K562 (cell line): ENCODE data around the gene COL11A2. TPM values are rescaled to one million over a fixed set of nuclear protein-coding genes. Genes with fewer than 3 reads are reported as not detected.

Experiments used
- CBX1 ChIP-seq: sonication (generic); IDR thresholded peaks from 2 replicates; pipeline ENCODE4 v1.6.1; 2016; ENCODE audit warnings: antibody characterized with exemption, low read depth, mild to moderate bottlenecking
- ID3 ChIP-seq, 2 experiments: fragments of 250-450 bp in 1 of 2; fragments of 450-650 bp in 1 of 2; sonication (Bioruptor Pico) in 1 of 2; IDR thresholded peaks; 2 replicates each; pipeline versions ENCODE4 v1.6.1 to v1.8.0; 2016 to 2021; ENCODE audit warnings: mild to moderate bottlenecking in 2 of 2, moderate library complexity in 2 of 2, missing compliant biosample characterization in 1 of 2, missing genetic modification characterization in 1 of 2
- MED1 ChIP-seq: sonication (generic); formaldehyde crosslinking; IDR thresholded peaks from 2 replicates; pipeline ENCODE4 v1.8.1; 2023; ENCODE audit warnings: missing genetic modification reagents, borderline replicate concordance
- MLX ChIP-seq, 2 experiments: fragments of 450-650 bp in 1 of 2; sonication (generic) in 1 of 2; formaldehyde crosslinking; conservative IDR thresholded peaks; 2 replicates each; pipeline versions ENCODE4 v1.4.0 to v1.8.1; 2020 to 2022; ENCODE audit warnings: mild to moderate bottlenecking in 1 of 2, missing genetic modification reagents in 1 of 2
- MYC ChIP-seq, 2 experiments: fragments of 250-450 bp in 1 of 2; sonication (Bioruptor Pico) in 1 of 2; IDR thresholded peaks; 2 replicates each; pipeline versions ENCODE4 v1.5.1 to v1.6.1; 2012 to 2021; ENCODE audit warnings: low read depth in 2 of 2, borderline replicate concordance in 1 of 2, improper control_type of control experiment in 1 of 2, low read length in 1 of 2, mild to moderate bottlenecking in 1 of 2, moderate library complexity in 1 of 2
- NR2C2 ChIP-seq, 2 experiments: fragments of 200-800 bp in 1 of 2; sonication (Bioruptor generic) in 1 of 2; sonication (generic) in 1 of 2; formaldehyde crosslinking in 1 of 2; IDR thresholded peaks; 2 replicates each; pipeline versions ENCODE4 v1.6.1 to v1.8.0; 2016 to 2022; ENCODE audit warnings: mild to moderate bottlenecking in 1 of 2, missing compliant biosample characterization in 1 of 2, missing genetic modification characterization in 1 of 2, missing genetic modification reagents in 1 of 2
- PML ChIP-seq: IDR thresholded peaks from 2 replicates; pipeline ENCODE4 v1.6.1; 2012; ENCODE audit warnings: low read length, inconsistent platforms
- TCFL5 ChIP-seq: fragments of 250-450 bp; sonication (Bioruptor Pico); conservative IDR thresholded peaks from 2 replicates; pipeline ENCODE4 v1.6.1; 2021; ENCODE audit warnings: mild to moderate bottlenecking, moderate library complexity, matching md5 sums
- TFAP4 ChIP-seq: sonication (generic); formaldehyde crosslinking; IDR thresholded peaks from 2 replicates; pipeline ENCODE4 v1.8.0; 2022; ENCODE audit warnings: missing genetic modification reagents, mild to moderate bottlenecking, moderate library complexity, borderline replicate concordance
- ZBTB49 ChIP-seq: sonication (generic); formaldehyde crosslinking; IDR thresholded peaks from 2 replicates; pipeline ENCODE4 v1.8.0; 2022; ENCODE audit warnings: missing genetic modification reagents, mild to moderate bottlenecking, borderline replicate concordance
- polyA plus RNA-seq, 8 experiments: library from polyadenylated mRNA; depleted of rRNA in 4 of 8; stranded (reverse) in 5 of 8; unstranded in 3 of 8; fragments of >200 nt; fragmentation: Nextera tagmentation in 2 of 8; fragmentation: Illumina TruSeq in 1 of 8; extraction: Ambion mirVana in 2 of 8; extraction: Trizol in 1 of 8; gene quantifications; 2 replicates each; pipeline versions ENCODE4 v1.2.1 to v1.2.3, GENCODE V29; 2011 to 2014; ENCODE audit warnings: inconsistent platforms in 1 of 8, missing spikeins in 1 of 8
- total RNA-seq, 7 experiments: library from RNA; depleted of rRNA in 6 of 7; stranded (reverse); fragments of >200 nt in 6 of 7; fragmentation: Illumina TruSeq in 2 of 7; extraction: Trizol in 2 of 7; gene quantifications; 2 replicates each; pipeline versions ENCODE4 v1.2.1 to v1.2.3, GENCODE V29; 2011 to 2021; ENCODE audit warnings: low replicate concordance in 1 of 7
- TF ChIP-seq, protein P1 (sequence below): sonication (generic); formaldehyde crosslinking; IDR thresholded peaks from 2 replicates; pipeline ENCODE4 v1.8.0; 2022; ENCODE audit warnings: mild to moderate bottlenecking, missing genetic modification reagents
- TF ChIP-seq, protein P2 (sequence below): IDR thresholded peaks from 2 replicates; pipeline ENCODE4 v1.6.1; 2012; ENCODE audit warnings: low read depth, low read length, improper control_type of control experiment, borderline replicate concordance
- TF ChIP-seq, protein P3 (sequence below): fragments of 450-650 bp; IDR thresholded peaks from 2 replicates; pipeline ENCODE4 v1.6.1; 2016

The COL11A2 gene
- total and polyA plus RNA-seq, 9 of the 15 experiments (the other 6 are each of a cell fraction or from before 2014, with no cell fraction given) = 0.04 to 0.35 (median 0.09) TPM; not detected in 1

- TF ChIP-seq, protein P1, sequence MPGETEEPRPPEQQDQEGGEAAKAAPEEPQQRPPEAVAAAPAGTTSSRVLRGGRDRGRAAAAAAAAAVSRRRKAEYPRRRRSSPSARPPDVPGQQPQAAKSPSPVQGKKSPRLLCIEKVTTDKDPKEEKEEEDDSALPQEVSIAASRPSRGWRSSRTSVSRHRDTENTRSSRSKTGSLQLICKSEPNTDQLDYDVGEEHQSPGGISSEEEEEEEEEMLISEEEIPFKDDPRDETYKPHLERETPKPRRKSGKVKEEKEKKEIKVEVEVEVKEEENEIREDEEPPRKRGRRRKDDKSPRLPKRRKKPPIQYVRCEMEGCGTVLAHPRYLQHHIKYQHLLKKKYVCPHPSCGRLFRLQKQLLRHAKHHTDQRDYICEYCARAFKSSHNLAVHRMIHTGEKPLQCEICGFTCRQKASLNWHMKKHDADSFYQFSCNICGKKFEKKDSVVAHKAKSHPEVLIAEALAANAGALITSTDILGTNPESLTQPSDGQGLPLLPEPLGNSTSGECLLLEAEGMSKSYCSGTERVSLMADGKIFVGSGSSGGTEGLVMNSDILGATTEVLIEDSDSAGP (CRISPR knock-in tag) = no peak
- TF ChIP-seq PML (no peak; the same call in 1 of the 2 replicates), MED1 (CRISPR knock-in tag) (no peak), MLX (CRISPR knock-in tag; conservative IDR thresholded peaks at IDR 0.05) (0 out of 4 replicates have a peak, but pooled peaks of 1 of the 2 experiments have one; percentile 10), CBX1 (no peak), MYC (IDR thresholded peaks at IDR 0.05; ENCODE audit: low read depth, low read length) (0 out of 2 replicates have a peak, but pooled peaks have one; percentile 37), MYC (CRISPR knock-in tag; IDR thresholded peaks at IDR 0.05; ENCODE audit: borderline replicate concordance, low read depth) (no peak), NR2C2 (CRISPR knock-in tag; IDR thresholded peaks at IDR 0.05) (no peak), NR2C2 (tag; IDR thresholded peaks at IDR 0.05) (peak; percentile 29; the same call in 1 of the 2 replicates), ZBTB49 (CRISPR knock-in tag) (no peak), TFAP4 (CRISPR knock-in tag) (peak; percentile 73), TCFL5 (CRISPR knock-in tag) (no peak), ID3 (CRISPR knock-in tag; IDR thresholded peaks at IDR 0.05) (no peak), ID3 (tag; IDR thresholded peaks at IDR 0.05) (peak; percentile 19; the same call in 1 of the 2 replicates)
- TF ChIP-seq, protein P2, sequence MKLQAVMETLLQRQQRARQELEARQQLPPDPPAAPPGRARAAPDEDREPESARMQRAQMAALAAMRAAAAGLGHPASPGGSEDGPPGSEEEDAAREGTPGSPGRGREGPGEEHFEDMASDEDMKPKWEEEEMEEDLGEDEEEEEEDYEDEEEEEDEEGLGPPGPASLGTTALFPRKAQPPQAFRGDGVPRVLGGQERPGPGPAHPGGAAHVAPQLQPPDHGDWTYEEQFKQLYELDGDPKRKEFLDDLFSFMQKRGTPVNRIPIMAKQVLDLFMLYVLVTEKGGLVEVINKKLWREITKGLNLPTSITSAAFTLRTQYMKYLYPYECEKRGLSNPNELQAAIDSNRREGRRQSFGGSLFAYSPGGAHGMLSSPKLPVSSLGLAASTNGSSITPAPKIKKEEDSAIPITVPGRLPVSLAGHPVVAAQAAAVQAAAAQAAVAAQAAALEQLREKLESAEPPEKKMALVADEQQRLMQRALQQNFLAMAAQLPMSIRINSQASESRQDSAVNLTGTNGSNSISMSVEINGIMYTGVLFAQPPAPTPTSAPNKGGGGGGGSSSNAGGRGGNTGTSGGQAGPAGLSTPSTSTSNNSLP = no peak
- TF ChIP-seq, protein P3, sequence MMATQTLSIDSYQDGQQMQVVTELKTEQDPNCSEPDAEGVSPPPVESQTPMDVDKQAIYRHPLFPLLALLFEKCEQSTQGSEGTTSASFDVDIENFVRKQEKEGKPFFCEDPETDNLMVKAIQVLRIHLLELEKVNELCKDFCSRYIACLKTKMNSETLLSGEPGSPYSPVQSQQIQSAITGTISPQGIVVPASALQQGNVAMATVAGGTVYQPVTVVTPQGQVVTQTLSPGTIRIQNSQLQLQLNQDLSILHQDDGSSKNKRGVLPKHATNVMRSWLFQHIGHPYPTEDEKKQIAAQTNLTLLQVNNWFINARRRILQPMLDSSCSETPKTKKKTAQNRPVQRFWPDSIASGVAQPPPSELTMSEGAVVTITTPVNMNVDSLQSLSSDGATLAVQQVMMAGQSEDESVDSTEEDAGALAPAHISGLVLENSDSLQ = peak; percentile 58
Observed at GRCh38 chr6:33205191-33206026, 13.1 kb upstream of the COL11A2 start (continued).
